Raji (cell line): ENCODE measurements around the gene OR6S1.

Experiments
- POLR2A ChIP-seq: IDR thresholded peaks from 2 replicates; pipeline ENCODE4 v1.6.1; 2011; ENCODE audit warnings: low read depth, low read length, control low read depth; ENCODE audit not compliant: insufficient read depth

OR6S1 gene

DNA sequence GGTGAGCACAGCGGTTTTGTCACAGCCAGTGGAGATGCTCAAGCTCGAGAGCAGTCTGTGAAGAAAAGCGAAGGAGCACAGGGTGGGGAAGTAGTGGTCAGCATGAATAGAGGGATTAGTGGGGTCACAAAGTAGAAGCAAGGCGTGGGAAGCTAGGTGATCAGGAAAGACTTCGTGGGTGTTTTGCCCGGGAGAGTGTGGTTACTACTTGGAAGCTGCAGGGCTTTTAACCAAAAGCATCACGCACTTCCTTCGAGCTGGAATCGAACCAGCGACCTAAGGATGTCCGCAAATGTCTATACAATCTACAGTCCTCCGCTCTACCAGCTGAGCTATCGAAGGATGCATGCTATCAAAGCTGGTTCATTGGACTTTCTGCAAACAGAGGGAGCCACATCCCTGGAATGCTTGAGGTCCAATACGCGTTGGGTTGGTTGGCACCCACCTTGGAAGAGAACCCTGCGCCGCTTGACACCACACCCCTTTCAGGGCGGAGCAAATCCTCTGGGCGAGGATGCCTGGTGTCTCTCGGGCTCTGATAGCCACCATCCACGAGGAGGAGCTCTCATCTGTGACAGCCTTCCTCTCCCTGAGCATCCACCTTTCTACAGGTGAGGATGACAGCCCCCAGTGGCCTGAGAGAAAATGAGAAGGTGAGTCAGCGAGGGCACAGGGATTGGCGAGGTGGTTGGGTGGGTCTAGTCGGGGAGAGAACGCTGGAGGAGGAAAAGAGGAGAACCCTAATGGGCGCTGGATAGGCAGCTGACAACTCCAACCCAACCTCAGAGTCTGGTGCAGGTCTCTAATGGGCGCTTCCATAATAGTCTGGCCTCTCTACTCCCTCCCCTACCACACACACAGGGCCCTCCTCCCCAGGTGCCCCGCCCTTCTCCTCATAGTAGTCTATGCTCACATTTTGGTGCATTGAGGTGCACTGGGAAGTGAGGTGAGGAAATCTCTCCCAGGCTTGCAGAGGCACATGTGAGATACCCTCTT is 16.0 kb upstream of the OR6S1 start:
- no peak for TF ChIP-seq POLR2A

DNA sequence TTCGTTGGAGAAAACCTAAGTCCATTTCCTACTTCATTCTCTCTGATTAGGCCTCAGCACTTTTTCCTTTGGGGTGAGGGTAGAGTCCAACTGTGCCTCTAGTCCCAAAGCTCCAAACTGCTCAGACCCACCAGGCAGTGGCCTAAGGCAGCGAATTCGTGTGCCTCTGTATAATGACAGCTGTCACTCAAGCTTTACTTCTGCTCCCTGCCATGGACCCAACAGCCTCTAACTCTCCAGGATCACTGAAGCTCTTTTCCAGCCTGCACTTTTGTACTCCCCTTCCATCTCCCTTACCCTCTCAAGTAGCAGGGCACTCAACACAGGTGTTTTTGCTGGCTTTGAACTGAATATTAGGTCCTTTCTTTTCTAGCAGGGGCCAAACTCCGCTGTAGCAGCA is 14.8 kb upstream of the OR6S1 start:
- TF ChIP-seq POLR2A, result no peak

DNA sequence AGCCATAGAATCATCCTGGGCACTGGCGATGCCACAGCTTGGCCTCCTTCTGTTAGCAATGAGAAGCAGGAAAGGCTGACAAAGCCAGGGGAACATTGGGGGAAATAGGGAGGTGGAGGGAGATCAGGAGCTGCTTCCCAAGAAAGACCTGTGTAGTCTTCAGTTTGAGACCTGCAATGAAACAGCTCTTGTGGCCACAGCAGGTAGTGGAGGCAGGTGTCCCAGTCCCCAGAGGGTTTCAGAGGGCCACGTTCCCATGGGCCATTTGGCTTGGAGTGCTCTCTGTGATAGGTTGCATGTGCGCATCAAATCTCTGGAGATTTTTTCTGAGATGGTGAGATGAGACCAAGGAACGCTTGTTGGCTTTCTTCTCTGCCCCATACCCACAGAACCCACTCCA is 14.4 kb upstream of the OR6S1 start:
- TF ChIP-seq POLR2A, result no peak

DNA sequence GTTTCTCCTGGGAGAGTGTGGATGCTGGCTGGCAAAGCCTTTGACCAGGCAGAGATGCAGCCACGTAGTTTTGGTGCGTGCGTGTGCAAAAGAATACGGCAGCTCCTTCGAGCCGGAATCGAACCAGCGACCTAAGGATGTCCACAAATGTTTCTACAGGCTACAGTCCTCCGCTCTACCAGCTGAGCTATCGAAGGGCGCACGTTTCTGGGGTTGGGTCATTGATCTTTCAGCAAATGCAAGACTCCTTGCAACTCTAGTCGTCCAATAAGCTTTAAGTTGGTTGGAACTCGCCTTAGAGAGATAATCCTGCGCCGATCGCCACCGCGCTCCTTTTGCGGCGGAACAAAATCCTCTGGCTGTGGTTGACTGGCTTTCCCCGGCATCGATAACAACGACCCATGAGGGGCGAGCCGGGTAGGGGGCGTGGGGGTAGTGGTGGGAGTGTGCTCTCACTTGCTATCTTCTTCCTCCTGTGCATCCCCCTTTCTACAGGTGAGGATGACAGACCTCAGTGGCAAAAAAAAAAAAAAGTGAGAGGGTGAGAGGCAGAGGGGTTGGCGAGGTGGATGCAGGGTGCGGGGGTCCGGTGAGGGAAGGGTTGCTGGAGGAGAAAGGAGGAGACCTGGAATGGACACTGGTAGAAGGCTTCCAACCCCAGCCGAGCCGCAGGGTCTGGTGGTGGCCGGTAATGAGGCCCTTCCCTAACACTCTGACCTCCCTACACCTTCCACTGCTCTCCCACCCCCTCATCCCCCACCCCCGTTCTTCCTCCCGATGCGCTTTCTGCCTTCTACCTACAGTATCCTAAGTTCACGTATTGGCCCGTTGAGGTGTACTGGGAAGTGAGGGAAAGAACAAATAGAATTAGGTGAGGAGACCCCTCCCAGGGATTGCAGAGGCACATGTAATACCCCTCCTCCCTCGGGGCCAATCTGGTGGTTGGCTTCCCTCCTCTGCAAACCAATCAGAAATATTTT is 11.8 kb upstream of the OR6S1 start:
- TF ChIP-seq POLR2A, result no peak

DNA sequence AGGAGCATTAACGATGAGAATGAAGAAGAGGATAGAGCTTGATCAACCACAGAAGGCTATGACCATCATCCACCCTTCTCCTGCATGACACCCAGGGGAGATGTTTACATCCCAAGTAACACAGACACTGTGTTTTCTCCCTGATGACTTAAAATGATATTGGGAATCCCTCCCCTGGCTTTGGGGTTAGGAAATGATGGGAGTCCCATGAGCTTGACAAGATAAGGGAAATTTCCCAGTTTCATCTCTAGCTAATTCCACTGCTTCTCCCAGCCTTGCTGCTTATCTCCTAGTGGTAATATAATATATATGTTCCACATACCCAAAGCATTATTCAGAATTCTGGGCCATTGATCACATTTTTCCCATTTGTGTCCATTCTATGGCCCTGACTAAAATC is 4.0 kb upstream of the OR6S1 start:
- TF ChIP-seq POLR2A, result no peak

DNA sequence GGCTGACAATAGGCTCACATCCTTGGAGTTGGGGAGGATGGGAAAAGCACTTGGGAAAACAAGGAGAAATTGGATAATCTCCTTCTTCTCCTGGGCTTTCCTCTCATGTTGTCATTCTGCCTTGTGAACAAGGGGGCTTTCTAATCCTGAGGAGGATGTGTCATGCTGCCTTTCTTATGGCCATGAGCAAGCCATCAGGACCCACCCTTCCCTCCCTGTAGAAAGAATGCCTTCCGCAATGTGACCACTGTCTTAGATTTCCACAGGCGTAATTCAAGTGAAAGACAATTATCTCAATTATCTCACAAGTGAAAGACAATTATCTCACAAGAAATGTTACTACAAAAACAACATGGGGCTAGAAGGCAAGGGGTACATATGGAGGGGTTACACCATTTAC is 3.0 kb upstream of the OR6S1 start:
- TF ChIP-seq POLR2A, result no peak

DNA sequence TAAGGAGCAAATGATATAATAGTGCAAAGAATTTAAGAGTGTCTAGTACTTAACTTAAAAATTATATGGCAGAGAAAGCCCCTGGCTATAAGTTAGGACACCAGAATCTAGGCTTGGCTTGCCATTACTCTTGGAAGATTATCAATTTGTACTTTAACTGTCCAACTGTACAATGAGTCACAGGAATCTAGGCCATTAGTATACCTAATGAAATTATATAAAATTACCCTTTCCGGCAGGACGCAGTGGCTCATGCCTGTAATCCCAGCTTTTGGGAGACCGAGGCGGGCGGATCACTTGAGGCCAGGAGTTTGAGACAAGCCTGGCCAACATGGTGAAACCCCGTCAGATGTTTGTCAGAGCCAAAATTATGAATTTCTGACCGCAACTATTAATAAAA is 691 bp upstream of the OR6S1 start:
- no peak for TF ChIP-seq POLR2A

DNA sequence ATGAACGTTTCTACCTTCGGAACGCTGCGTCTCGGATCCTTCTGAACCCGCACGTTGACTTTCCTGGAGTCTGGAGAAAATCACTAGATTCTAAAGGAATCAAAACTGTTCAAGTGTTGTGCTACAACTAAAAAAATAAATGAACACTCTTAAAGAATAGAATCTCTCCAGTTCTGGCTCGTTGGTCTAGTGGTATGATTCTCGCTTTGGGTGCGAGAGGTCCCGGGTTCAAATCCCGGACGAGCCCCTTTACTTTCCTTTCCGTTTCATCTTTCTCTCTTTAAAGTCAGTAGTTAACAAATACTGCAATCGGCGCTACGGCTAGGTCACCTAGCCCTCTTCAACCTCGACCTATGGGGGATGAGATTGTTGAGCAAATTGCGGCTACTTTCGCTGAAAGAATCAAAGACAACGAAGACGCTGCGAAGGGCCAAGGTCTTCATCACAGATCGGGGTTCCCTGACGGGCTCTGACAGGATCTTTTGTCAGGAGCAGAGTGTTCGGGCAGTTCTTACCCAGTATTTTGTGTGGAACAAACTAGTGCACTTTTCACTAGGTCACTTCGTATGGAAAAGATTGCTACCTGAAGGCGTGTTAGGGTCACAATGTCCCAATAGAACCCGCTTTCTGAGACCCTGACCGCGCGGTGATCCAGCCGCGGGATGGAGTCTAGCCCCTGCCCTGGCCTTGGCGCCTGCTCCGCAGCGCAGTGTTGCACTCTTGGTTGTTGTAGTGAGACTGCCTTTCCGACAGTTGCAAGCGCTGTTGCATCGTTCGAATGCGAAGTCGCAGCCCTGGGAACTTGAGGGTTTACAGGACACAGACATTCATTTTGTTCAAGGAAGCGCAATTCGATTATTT is 8.4 kb downstream of the OR6S1 start:
- TF ChIP-seq POLR2A, result no peak

DNA sequence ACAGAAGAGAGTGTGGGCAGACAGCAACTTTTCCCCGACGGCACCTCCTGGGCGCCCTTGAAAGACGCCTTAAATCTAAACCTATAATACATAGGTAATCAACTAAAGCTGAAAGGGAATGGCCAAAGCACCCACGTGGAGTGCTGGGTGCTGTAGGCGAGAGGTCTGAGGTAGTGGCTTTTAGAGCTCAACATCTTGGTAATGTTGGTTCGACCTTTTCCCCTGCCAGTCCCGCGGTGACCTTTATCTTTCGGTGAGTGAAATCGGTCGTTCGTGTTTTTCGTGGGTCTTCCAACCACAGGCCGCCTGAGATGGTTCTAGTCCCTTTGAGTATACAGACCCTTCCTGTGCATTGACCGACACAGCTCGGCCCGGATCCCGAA is 9.1 kb downstream of the OR6S1 start:
- no peak for TF ChIP-seq POLR2A

DNA sequence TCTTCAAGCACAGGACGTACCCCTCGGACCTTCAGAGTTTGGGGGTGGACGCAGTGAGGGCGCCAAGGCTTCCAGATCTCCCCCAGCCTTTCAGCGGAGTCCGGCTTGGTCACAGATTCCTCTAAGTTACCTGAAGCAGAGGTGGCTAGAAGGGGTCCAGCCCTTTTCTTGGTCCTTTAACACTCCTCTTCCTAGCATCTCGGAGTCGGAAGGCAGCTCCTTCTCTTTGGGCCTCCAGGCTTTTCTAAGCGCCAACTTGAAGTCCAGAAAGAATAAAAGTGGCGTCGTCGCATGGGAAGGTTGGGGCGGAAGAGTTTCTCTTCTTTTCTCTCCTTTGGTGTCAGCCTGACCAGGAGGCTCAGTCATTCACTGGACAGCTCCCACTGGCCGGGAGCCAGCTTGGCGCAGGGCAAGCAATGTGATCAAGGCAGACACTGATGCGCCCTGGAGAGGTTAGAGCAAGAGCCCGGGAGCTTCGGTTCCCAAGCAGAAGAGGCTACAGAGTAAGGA is 9.6 kb downstream of the OR6S1 start:
- no peak for TF ChIP-seq POLR2A

DNA sequence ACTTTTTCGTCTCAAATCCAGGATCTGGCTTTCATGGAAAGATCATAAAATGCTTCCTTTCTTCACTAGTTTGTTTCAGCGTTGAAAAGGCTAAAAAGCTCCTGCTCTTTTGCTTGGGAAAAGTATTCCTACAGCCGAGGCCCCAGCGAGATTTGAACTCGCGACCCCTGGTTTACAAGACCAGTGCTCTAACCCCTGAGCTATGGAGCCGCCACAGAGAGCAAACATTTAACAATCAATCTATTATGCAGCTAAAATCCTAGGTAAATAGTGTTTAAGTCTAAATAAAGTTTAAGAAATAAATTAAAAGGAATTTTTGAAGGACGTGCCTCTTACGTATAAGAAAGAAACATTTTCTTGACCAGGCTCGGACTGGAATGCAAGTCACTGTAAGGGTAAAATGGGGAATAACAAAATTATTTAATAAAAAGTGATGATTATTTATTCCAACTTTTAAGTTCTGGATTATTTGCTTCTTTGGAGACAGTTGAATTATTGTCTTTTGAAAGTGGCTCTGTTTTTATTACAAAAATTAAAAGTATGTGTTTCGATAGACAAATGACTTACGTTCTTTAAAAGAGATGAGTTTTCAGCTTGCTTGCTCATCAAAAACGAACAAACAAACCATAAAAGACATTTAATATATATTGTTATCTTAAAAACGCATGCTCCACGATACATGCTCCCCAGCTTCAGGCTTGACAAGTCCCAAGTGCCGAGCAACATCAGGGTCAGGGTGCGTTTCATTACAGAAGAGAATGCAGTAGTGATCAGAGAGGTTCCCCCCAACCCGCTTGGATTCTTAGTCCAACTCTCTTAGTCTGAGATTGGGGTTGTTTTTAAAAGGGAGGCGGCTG is 10.2 kb downstream of the OR6S1 start:
- no peak for TF ChIP-seq POLR2A

DNA sequence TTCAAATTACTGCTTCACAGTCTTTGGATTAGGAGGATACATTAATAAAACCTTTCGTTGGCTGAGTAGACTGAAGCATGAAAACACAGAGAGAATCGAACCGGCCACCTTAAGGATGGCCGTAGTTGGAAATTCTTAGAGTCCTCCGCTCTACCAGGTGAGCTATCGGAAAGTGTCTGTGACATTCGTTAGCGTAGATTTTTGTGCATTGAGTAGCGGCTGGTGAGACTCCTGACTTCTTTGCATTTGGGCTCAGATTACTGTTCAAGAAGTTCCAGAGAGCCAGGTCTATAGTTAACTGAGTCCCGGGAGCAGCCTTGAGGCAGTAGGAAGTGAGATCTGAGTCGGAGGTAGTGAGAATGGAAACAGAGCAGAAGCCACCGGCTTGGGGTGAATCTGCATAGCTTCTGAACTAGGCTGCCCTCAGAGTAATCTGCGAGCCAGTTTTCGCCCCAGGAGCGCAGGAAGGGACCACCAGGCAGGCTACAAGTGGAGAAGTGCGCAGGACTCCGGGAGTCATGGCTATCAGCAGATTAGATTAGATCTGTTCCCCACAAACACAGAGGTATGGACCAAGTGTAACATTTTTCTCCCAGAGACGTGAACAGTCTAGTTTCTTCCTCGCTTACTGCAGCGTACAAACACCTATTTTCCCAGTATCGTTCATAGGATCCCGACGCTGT is 11.0 kb downstream of the OR6S1 start:
- no peak for TF ChIP-seq POLR2A
